Superior temporal gyrus (tissue), 1 donor: ENCODE results near the gene SPOP.
"Not testable (repeated sequence)": the region's sequence is repeated elsewhere in the genome, so short reads cannot be mapped to it uniquely, and the experiment has no call there.

Experiments
- DNase-seq: peaks from one replicate; pipeline ENCODE4 v3.0.0-alpha.2; 2016; ENCODE audit errors: extremely low spot score

SPOP gene

GRCh38 chr17:49550764-49551163 is 127.1 kb downstream of the SPOP start:
- not testable (repeated sequence) for DNase-seq

GRCh38 chr17:49549691-49550678 is 127.9 kb downstream of the SPOP start:
- no peak for DNase-seq

- DNase-seq: no peak
Observed at GRCh38 chr17:49549311-49549605, 128.6 kb downstream of the SPOP start.
